IMR-90 (cell line): ENCODE data around the gene TMEM72. TPM values are rescaled to one million over a fixed set of nuclear protein-coding genes. Genes with fewer than 3 reads are reported as not detected.
A peak's percentile ranks its signal among the peaks of the same experiment; 100 is the strongest.

Experiments used
- ATAC-seq: fragments of 200-7000 bp; cut with Tn5 transposase; 2 replicates; pipeline ENCODE4 v1.9.1; 2020; ENCODE audit warnings: low read depth, mild to moderate bottlenecking, moderate library complexity
- BruUV-seq: library from RNA; stranded (reverse); fragments of 400-500 nt; replicated peaks from 2 replicates; lab custom pipeline; 2021; lab: Mats Ljungman, UMichigan
- CTCF ChIA-PET: fragments of 300-600 bp; formaldehyde crosslinking; extraction: SDS; loops from one replicate; lab custom pipeline; 2021; ENCODE audit warnings: antibody characterized with exemption; lab: Yijun Ruan, JAX
- POLR2A ChIA-PET: fragments of 300-600 bp; sonication (Branson Sonifier 250); formaldehyde crosslinking; loops from one replicate; lab custom pipeline; 2022; ENCODE audit warnings: antibody characterized with exemption; ENCODE audit not compliant: unreplicated experiment; lab: Charles Lee
- DNase-seq: peaks from one replicate; pipeline ENCODE4 v3.0.0; 2013
- H2AFZ ChIP-seq: replicated peaks from 2 replicates; pipeline ENCODE3; 2013; ENCODE audit warnings: low read length, mild to moderate bottlenecking; ENCODE audit not compliant: poor library complexity
- H2AK5ac ChIP-seq: 2 replicates; pipeline ENCODE4 v1.6.1; 2013; ENCODE audit warnings: low read depth, low read length, inconsistent platforms
- H2AK9ac ChIP-seq: replicated peaks from 2 replicates; pipeline ENCODE3; 2013; ENCODE audit warnings: mild to moderate bottlenecking, low read depth, low read length, moderate library complexity; ENCODE audit not compliant: poor library complexity
- H2BK120ac ChIP-seq: 2 replicates; pipeline ENCODE4 v1.6.1; 2013; ENCODE audit warnings: low read depth, low read length, inconsistent platforms
- H2BK15ac ChIP-seq: 3 replicates; pipeline ENCODE4 v1.6.1; 2013; ENCODE audit warnings: low read depth, low read length, inconsistent platforms
- H2BK20ac ChIP-seq: 2 replicates; pipeline ENCODE4 v1.6.1; 2013; ENCODE audit warnings: low read depth, mild to moderate bottlenecking, inconsistent platforms, low read length, moderate library complexity
- H2BK5ac ChIP-seq: 2 replicates; pipeline ENCODE4 v1.6.1; 2013; ENCODE audit warnings: mild to moderate bottlenecking, low read depth, low read length, inconsistent platforms; ENCODE audit not compliant: poor library complexity, severe bottlenecking
- H3K14ac ChIP-seq: replicated peaks from 2 replicates; pipeline ENCODE4 v1.6.1; 2013; ENCODE audit warnings: low read depth, low read length, inconsistent platforms
- H3K18ac ChIP-seq: 2 replicates; pipeline ENCODE4 v1.6.1; 2013; ENCODE audit warnings: low read depth, low read length, control low read depth
- H3K23ac ChIP-seq: 2 replicates; pipeline ENCODE4 v1.6.1; 2013; ENCODE audit warnings: low read depth, low read length, inconsistent platforms
- H3K27ac ChIP-seq: 2 replicates; pipeline ENCODE4 v1.5.1; 2013; ENCODE audit warnings: mild to moderate bottlenecking, control low read depth, low read length; ENCODE audit not compliant: insufficient read depth
- H3K27me3 ChIP-seq: 2 replicates; pipeline ENCODE4 v1.6.1; 2013; ENCODE audit warnings: low read length; ENCODE audit not compliant: control insufficient read depth, insufficient read depth
- H3K36me3 ChIP-seq: 2 replicates; pipeline ENCODE4 v1.6.1; 2013; ENCODE audit warnings: low read length, mixed read lengths; ENCODE audit not compliant: control insufficient read depth, insufficient read depth
- H3K4ac ChIP-seq: 2 replicates; pipeline ENCODE4 v1.6.1; 2013; ENCODE audit warnings: low read depth, low read length, inconsistent platforms
- H3K4me1 ChIP-seq: 2 replicates; pipeline ENCODE4 v1.6.1; 2013; ENCODE audit warnings: low read length, mixed read lengths; ENCODE audit not compliant: control insufficient read depth, insufficient read depth
- H3K4me2 ChIP-seq: 2 replicates; pipeline ENCODE4 v1.6.1; 2013; ENCODE audit warnings: low read depth, mild to moderate bottlenecking, control low read depth, low read length, moderate library complexity
- H3K4me3 ChIP-seq: 2 replicates; pipeline ENCODE4 v1.5.1; 2013; ENCODE audit warnings: low read depth, mild to moderate bottlenecking, control low read depth, low read length, moderate library complexity; ENCODE audit not compliant: insufficient read depth
- H3K56ac ChIP-seq: 2 replicates; pipeline ENCODE4 v1.6.1; 2013; ENCODE audit warnings: low read length, inconsistent platforms; ENCODE audit not compliant: insufficient read depth; ENCODE audit errors: extremely low read depth
- H3K79me1 ChIP-seq, 2 experiments: 2 replicates each; pipeline ENCODE4 v1.6.1; 2013; ENCODE audit warnings: low read length in 2 of 2, inconsistent platforms in 1 of 2, low read depth in 1 of 2
- H3K9ac ChIP-seq: 2 replicates; pipeline ENCODE4 v1.6.1; 2013; ENCODE audit warnings: low read depth, low read length, control low read depth
- H3K9me1 ChIP-seq: 2 replicates; pipeline ENCODE4 v1.6.1; 2013; ENCODE audit warnings: low read length, inconsistent platforms; ENCODE audit not compliant: insufficient read depth
- H3K9me3 ChIP-seq: 2 replicates; pipeline ENCODE4 v1.6.1; 2013; ENCODE audit warnings: low read length; ENCODE audit not compliant: control insufficient read depth, insufficient read depth
- H4K20me1 ChIP-seq: 2 replicates; pipeline ENCODE4 v1.6.1; 2013; ENCODE audit warnings: low read length, inconsistent platforms; ENCODE audit not compliant: insufficient read depth
- H4K5ac ChIP-seq: 2 replicates; pipeline ENCODE4 v1.6.1; 2013; ENCODE audit warnings: mild to moderate bottlenecking, low read depth, low read length, control low read depth
- H4K8ac ChIP-seq, 2 experiments: 2 replicates each; pipeline ENCODE4 v1.6.1; 2013; ENCODE audit warnings: low read depth in 2 of 2, low read length in 2 of 2, control low read depth in 1 of 2, inconsistent platforms in 1 of 2
- H4K91ac ChIP-seq: 2 replicates; pipeline ENCODE4 v1.6.1; 2013; ENCODE audit warnings: low read depth, low read length, inconsistent platforms; ENCODE audit not compliant: insufficient read depth
- BHLHE40 ChIP-seq: fragments of 150-350 bp; IDR thresholded peaks from 2 replicates; pipeline ENCODE4 v1.6.1; 2016; ENCODE audit warnings: mild to moderate bottlenecking, low read depth, low read length
- MAFK ChIP-seq: IDR thresholded peaks from 2 replicates; pipeline ENCODE4 v1.6.1; 2012; ENCODE audit warnings: low read depth, low read length, improper control_type of control experiment
- NFE2L2 ChIP-seq: fragments of 150-350 bp; IDR thresholded peaks from 2 replicates; pipeline ENCODE4 v1.6.1; 2016; ENCODE audit warnings: low read depth, mild to moderate bottlenecking, low read length
- WGBS, 2 experiments: methylation state at CpG; one replicate each; pipeline versions ENCODE4 v1.1.5 to v1.1.7; 2013; ENCODE audit warnings: missing lambda C conversion rate in 2 of 2; ENCODE audit not compliant: insufficient read length in 1 of 2; ENCODE audit errors: extremely low coverage in 2 of 2; 5-methylcytosine and 5-hydroxymethylcytosine counted together
- dilution Hi-C: fragments of 300-500 bp; cut with HindIII; formaldehyde crosslinking; loops from one replicate; pipeline ENCODE4 v1.14.3; 2018; ENCODE audit warnings: low sequenced_read_pairs; ENCODE audit not compliant: unreplicated experiment
- in situ Hi-C: fragments of 300-500 bp; cut with MboI; formaldehyde crosslinking; loops from 3 replicates; pipeline ENCODE4 v1.14.3; 2019; ENCODE audit warnings: low sequenced_read_pairs, inconsistent platforms, mixed read lengths
- intact Hi-C: fragments of 100-400 bp; cut with micrococcal nuclease; formaldehyde crosslinking; loops from 2 replicates; pipeline ENCODE4 v1.10.0; 2022
- polyA plus RNA-seq, 3 experiments: library from polyadenylated mRNA; depleted of rRNA; stranded (reverse); fragments of >200 nt; gene quantifications; 2 replicates each; pipeline ENCODE4 v1.2.3, GENCODE V29; 2012; ENCODE audit warnings: low replicate concordance in 1 of 3
- total RNA-seq: library from RNA; depleted of rRNA; stranded (reverse); fragments of >200 nt; gene quantifications from 2 replicates; pipeline ENCODE4 v1.2.3, GENCODE V29; 2012

The TMEM72 gene
- total and polyA plus RNA-seq, 2 of the 4 experiments (the other 2 are of a cell fraction) = not detected

GRCh38 chr10:44935966-44936295 lies 24.8 kb downstream of the TMEM72 start:
- Histone ChIP-seq H3K27ac (0 out of 2 replicates have a peak overlapping the region, but pooled peaks have one; percentile 3), H2AK5ac (peak overlapping the region; percentile 63), H3K9me3 (no peaks in the 10 kb centered on the region), H3K9me1 (peaks cover 9% of the 10 kb centered on the region; the same call in 1 of the 2 replicates), H3K79me1 (no peaks in the 10 kb centered on the region), H3K4ac (peak overlapping the region; percentile 63), H2AFZ (peak overlapping the region; percentile 84), H4K8ac (peak overlapping the region; percentile 26 to 39; a peak in 2 of 4 replicates), H3K9ac (no peak overlapping the region), H2BK5ac (peak overlapping the region; percentile 27), H3K36me3 (no peaks in the 10 kb centered on the region), H4K5ac (no peak overlapping the region), H2BK120ac (peak overlapping the region; percentile 81), H2BK20ac (peak overlapping the region; percentile 22), H4K20me1 (no peaks in the 10 kb centered on the region), H3K14ac (0 out of 2 replicates have a peak overlapping the region, but pooled peaks have one; percentile 11), H3K56ac (no peak overlapping the region), H2BK15ac (peak overlapping the region; percentile 16; the same call in 1 of the 3 replicates), H2AK9ac (peak overlapping the region; percentile 76), H3K4me3 (no peak overlapping the region), H4K91ac (peak overlapping the region; percentile 40), H3K4me1 (peaks cover 15% of the 10 kb centered on the region), H3K18ac (peak overlapping the region; percentile 21; the same call in 1 of the 2 replicates), H3K23ac (no peak overlapping the region), H3K27me3 (no peaks in the 10 kb centered on the region), H3K4me2 (no peak overlapping the region)
- no peak for TF ChIP-seq BHLHE40
- TF ChIP-seq NFE2L2 = no peak
- no peak for TF ChIP-seq MAFK
- CTCF ChIA-PET = no interaction called here
- DNase-seq = no peak
- in situ Hi-C loops (no loop called here), dilution Hi-C loops (no loop called here), intact Hi-C loops (no loop called here)
- POLR2A ChIA-PET = no interaction called here
- 17% methylated on average over 1 of the region's 3 CpGs; no CpG with 5 or more reads in 1 of the 2 experiments for WGBS, 2 experiments
- no TSS peak for BruUV-seq
- ATAC-seq = no peak
